HG02588 (cell line): Measurements from ENCODE around the gene BANK1.
A peak's percentile ranks its signal among the peaks of the same experiment; 100 is the strongest.

Experiments
- ATAC-seq: cut with Tn5 transposase; IDR thresholded peaks from one replicate; pipeline ENCODE4 v1.9.1; 2021; ENCODE audit warnings: mild to moderate bottlenecking, moderate library complexity; ENCODE audit not compliant: unreplicated experiment

The BANK1 gene

GRCh38 chr4:101790521-101791181, at the start of gene BANK1:
TSS of gene BANK1 (plus strand) at chr4:101790730. CDS start at chr4:101790881, 151 bp downstream.
- ATAC-seq: peak; percentile 100

GRCh38 chr4:101753721-101754120, 36.8 kb upstream of the BANK1 start:
- no peak for ATAC-seq

- no peak for ATAC-seq
These were observed 34.3 kb upstream of the BANK1 start for GRCh38 chr4:101756181-101756580.

GRCh38 chr4:101761405-101761804, 29.1 kb upstream of the BANK1 start:
- ATAC-seq: no peak

GRCh38 chr4:101762025-101762424, 28.5 kb upstream of the BANK1 start:
- no peak for ATAC-seq

- no peak for ATAC-seq
These were observed 28.0 kb upstream of the BANK1 start for GRCh38 chr4:101762534-101762933.

GRCh38 chr4:101763576-101763975, 27.0 kb upstream of the BANK1 start:
- ATAC-seq: no peak

GRCh38 chr4:101774807-101775206, 15.7 kb upstream of the BANK1 start:
- ATAC-seq: no peak

- ATAC-seq: no peak
These were observed 13.1 kb upstream of the BANK1 start for GRCh38 chr4:101777431-101777830.

GRCh38 chr4:101780284-101780683, 10.2 kb upstream of the BANK1 start:
- no peak for ATAC-seq

GRCh38 chr4:101782546-101782945, 8.0 kb upstream of the BANK1 start:
- no peak for ATAC-seq

- no peak for ATAC-seq
These were observed 5.6 kb upstream of the BANK1 start for GRCh38 chr4:101784957-101785356.

- no peak for ATAC-seq
These were observed 5.0 kb upstream of the BANK1 start for GRCh38 chr4:101785486-101785885.

GRCh38 chr4:101787701-101788316, 2.7 kb upstream of the BANK1 start:
- no peak for ATAC-seq

- no peak for ATAC-seq
These were observed 640 bp downstream of the BANK1 start for GRCh38 chr4:101791182-101791558.

- ATAC-seq: no peak
These were observed 1.6 kb downstream of the BANK1 start for GRCh38 chr4:101792056-101792590.

- no peak for ATAC-seq
These were observed 2.9 kb downstream of the BANK1 start for GRCh38 chr4:101793397-101793796.

GRCh38 chr4:101794806-101795205, 4.3 kb downstream of the BANK1 start:
- ATAC-seq: no peak

GRCh38 chr4:101795704-101796103, 5.2 kb downstream of the BANK1 start:
- ATAC-seq: no peak

- ATAC-seq: no peak
These were observed 11.4 kb downstream of the BANK1 start for GRCh38 chr4:101801958-101802357.

GRCh38 chr4:101806914-101807313, 16.4 kb downstream of the BANK1 start:
- peak; percentile 100 for ATAC-seq

GRCh38 chr4:101807351-101807750, 16.8 kb downstream of the BANK1 start:
- peak; percentile 26 for ATAC-seq
